Measurements from ENCODE around the gene UBALD2. TPM values are rescaled to one million over a fixed set of nuclear protein-coding genes. Genes with fewer than 3 reads are reported as not detected.
A peak's percentile ranks its signal among the peaks of the same experiment; 100 is the strongest.

UBALD2 gene
- total and polyA plus RNA-seq, 8 donors: 17.8 to 34.6 (median 24.6) TPM

DNA sequence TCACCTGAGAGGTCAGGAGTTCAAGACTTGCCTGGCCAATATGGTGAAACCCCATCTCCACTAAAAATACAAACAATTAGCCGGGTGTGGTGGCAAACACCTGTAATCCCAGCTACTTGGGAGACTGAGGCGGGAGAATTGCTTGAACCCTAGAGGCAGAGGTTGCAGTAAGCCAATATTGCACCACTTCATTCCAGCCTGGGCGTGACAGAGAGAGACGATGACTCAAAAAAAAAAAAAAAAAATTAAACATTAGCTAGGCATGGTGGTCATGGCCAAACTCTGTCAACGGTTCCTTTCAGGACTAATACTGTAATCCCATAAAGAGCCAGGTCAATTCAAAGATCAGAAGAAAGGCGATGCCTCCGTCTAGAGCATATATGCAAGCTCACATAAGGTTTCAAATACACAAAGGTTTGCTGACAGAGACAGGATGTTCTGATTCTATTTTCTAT lies 27.3 kb upstream of the UBALD2 start:
- no peak for FAIRE-seq
- 62 to 66% methylated on average over 7 of the region's 7 CpGs for WGBS, 2 donors
- Histone ChIP-seq H3K36me3 (no peaks in the 10 kb centered on the region), H3K9me3 (no peaks in the 10 kb centered on the region), H3K4me3 (no peak overlapping the region), H3K4me1 (peaks cover 0 to 13% (median 10%) of the 10 kb centered on the region in 3 donors), H3K27me3 (no peaks in the 10 kb centered on the region), H3K27ac (no peak overlapping the region)
- intact Hi-C loops (cut with DNase I): no loop called here
- DNase-seq: no peak
- no peak for TF ChIP-seq CTCF (IDR thresholded peaks at IDR 0.05)
- no peak for ATAC-seq

GRCh38 chr17:76238847-76239537 lies 26.2 kb upstream of the UBALD2 start:
- FAIRE-seq (no peak), ATAC-seq (no peak)

GRCh38 chr17:76239538-76240274 lies 25.4 kb upstream of the UBALD2 start:
- DNase-seq (peak in 3 of 6 donors; percentile 43 to 78 (median 66)), ATAC-seq (peak in 2 of 4 donors; percentile 5 to 13), FAIRE-seq (no peak)
- Histone ChIP-seq H3K9me3 (no peaks in the 10 kb centered on the region), H3K36me3 (no peaks in the 10 kb centered on the region), H3K4me3 (peak overlapping the region; percentile 3 to 54 (median 34)), H3K4me1 (peaks cover 0 to 13% (median 10%) of the 10 kb centered on the region in 3 donors), H3K27me3 (no peaks in the 10 kb centered on the region), H3K27ac (peak overlapping the region in 2 of 4 donors; percentile 18 to 22)
- 8 to 11% methylated on average over 59 to 75 of the region's 75 CpGs for WGBS, 2 donors
- intact Hi-C loops (cut with DNase I): no loop called here
- TF ChIP-seq CTCF (IDR thresholded peaks at IDR 0.05): no peak

More at GRCh38 chr17:76238847-76239537, 26.2 kb upstream of the UBALD2 start:
- Histone ChIP-seq H3K9me3 (no peaks in the 10 kb centered on the region), H3K36me3 (no peaks in the 10 kb centered on the region), H3K4me1 (peaks cover 0 to 13% (median 10%) of the 10 kb centered on the region in 3 donors), H3K27me3 (no peaks in the 10 kb centered on the region), H3K4me3 (no peak overlapping the region), H3K27ac (no peak overlapping the region)
- no peak for DNase-seq
- WGBS, 2 donors: 63 to 68% methylated on average over 11 of the region's 11 CpGs
- intact Hi-C loops (cut with DNase I): no loop called here
- TF ChIP-seq CTCF (IDR thresholded peaks at IDR 0.05): no peak

- Histone ChIP-seq H3K4me3 (peak within 1 kb of the TSS; percentile 49 to 72 (median 55)), H3K27me3 (no peaks in the 10 kb centered on the region), H3K27ac (peak within 1 kb of the TSS in 3 of 4 donors; percentile 22 to 38 (median 24)), H3K36me3 (no peaks in the 10 kb centered on the region), H3K9me3 (no peaks in the 10 kb centered on the region), H3K4me1 (peaks cover 0 to 13% (median 10%) of the 10 kb centered on the region in 3 donors)
- 1% methylated on average over 51 to 102 of the region's 102 CpGs for WGBS, 2 donors
- DNase-seq (peak in 5 of 6 donors; percentile 50 to 81 (median 69)), FAIRE-seq (no peak), ATAC-seq (peak; percentile 68 to 85 (median 82))
- TF ChIP-seq CTCF (IDR thresholded peaks at IDR 0.05): no peak
- intact Hi-C loops (cut with DNase I): no loop called here
Observed at GRCh38 chr17:76240461-76241203, 24.5 kb upstream of the UBALD2 start, which contains the start of gene RNF157. TSS of gene RNF157 (minus strand) at chr17:76240493. CDS start at chr17:76240240, 253 bp downstream.
